ENCODE results near the gene WRAP73. TPM values are rescaled to one million over a fixed set of nuclear protein-coding genes. Genes with fewer than 3 reads are reported as not detected.
A peak's percentile ranks its signal among the peaks of the same experiment; 100 is the strongest.

Gene WRAP73
- polyA plus RNA-seq, 3 donors, result 26.1 to 64.9 (median 33.2) TPM

DNA sequence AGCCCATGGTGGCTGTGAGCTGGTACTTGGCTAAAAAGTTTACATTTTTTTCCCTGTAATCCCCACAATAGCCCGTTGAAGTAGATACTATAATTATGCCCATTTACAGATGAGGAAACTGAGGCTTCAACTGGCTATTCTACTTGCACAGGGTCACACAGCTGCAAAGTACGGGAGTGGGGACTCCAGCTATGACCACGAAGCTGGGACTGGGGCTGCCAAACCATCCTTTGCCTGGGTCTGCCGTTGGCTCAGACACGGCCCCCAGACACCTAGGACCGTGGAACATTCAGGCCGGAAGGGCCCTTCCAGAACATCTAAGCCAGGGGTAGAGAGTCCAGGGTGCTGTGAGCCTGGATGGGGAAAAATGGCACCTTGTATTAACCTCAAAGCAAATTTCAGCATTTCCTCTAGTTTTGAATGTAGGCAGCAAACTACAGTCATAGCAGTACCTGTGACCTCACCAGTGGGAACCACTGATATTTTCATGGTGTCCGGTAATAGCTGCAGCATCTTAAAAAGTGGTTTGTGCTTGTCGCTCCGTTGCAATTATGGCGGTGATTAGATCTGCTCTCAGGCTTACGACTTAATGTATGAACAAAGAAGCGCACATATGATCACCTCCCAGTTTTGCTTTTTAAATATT is 6.7 kb upstream of the WRAP73 start:
- H3K79me2 ChIP-seq (ENCODE audit: insufficient read depth, low read length), result no peaks in the 10 kb centered on the region
- Mint-ChIP-seq H3K9me3 (peaks cover 0 to 4% (median 0%) of the 10 kb centered on the region in 7 donors), H3K27ac (no peak overlapping the region), H3K4me3 (peak overlapping the region in 1 of 2 donors; percentile 32), H3K36me3 (no peaks in the 10 kb centered on the region), H3K27me3 (ENCODE audit: low read depth in 3 of 3) (peaks cover 44 to 71% (median 52%) of the 10 kb centered on the region in 3 donors), H3K4me1 (peaks cover 4% of the 10 kb centered on the region)
- H3K9ac ChIP-seq (ENCODE audit: insufficient read depth, low read length, poor library complexity, severe bottlenecking), result no peak overlapping the region
- H2AFZ ChIP-seq (ENCODE audit: insufficient read depth, low read depth, low read length, poor library complexity, severe bottlenecking), result no peak overlapping the region
- no peak overlapping the region for H3K27ac ChIP-seq (ENCODE audit: low read depth in 1 of 2, low read length in 2 of 2)
- no peak for DNase-seq
- no peak overlapping the region for H3K4me2 ChIP-seq (replicated peaks; ENCODE audit: extremely low read depth, low read length, poor library complexity, severe bottlenecking)
- H3K9me3 ChIP-seq (replicated peaks in 1 of 2; ENCODE audit: control insufficient read depth in 1 of 2, insufficient read depth in 1 of 2, low read length in 2 of 2), result peaks cover 0 to 5% of the 10 kb centered on the region in 2 donors
- 87% methylated on average over 12 of the region's 13 CpGs for WGBS (ENCODE audit: insufficient coverage)
- no peak for TF ChIP-seq CTCF (IDR thresholded peaks at IDR 0.05)
- H4K20me1 ChIP-seq (ENCODE audit: insufficient read depth, low read length), result no peaks in the 10 kb centered on the region
- intact Hi-C loops (cut with micrococcal nuclease), result loop anchor here in 1 of 2 donors (10.0 kb wide), 1 partner anchor 238 kb away; no protein-coding TSS in a partner anchor
- H3K27me3 ChIP-seq (ENCODE audit: control insufficient read depth in 2 of 2, insufficient read depth in 2 of 2, low read length in 2 of 2), result peaks cover 22 to 57% of the 10 kb centered on the region in 2 donors
- no peaks in the 10 kb centered on the region for H3K36me3 ChIP-seq (replicated peaks in 1 of 2; ENCODE audit: control insufficient read depth in 1 of 2, insufficient read depth in 2 of 2, low read length in 2 of 2)
- no peak overlapping the region for H3K4me3 ChIP-seq (replicated peaks in 1 of 3; ENCODE audit: low read depth in 2 of 3, low read length in 3 of 3)
- peaks cover 8 to 17% of the 10 kb centered on the region in 2 donors for H3K4me1 ChIP-seq (ENCODE audit: control insufficient read depth in 1 of 2, insufficient read depth in 2 of 2, low read length in 2 of 2)

- Mint-ChIP-seq H3K9me3 (peaks cover 0 to 15% (median 5%) of the 10 kb centered on the region in 7 donors), H3K27me3 (ENCODE audit: low read depth in 3 of 3) (peaks cover 56 to 84% (median 67%) of the 10 kb centered on the region in 3 donors), H3K4me3 (peak overlapping the region in 1 of 2 donors; percentile 54), H3K4me1 (peaks cover 12% of the 10 kb centered on the region), H3K36me3 (peaks cover 2 to 3% of the 10 kb centered on the region in 2 donors), H3K27ac (no peak overlapping the region)
- DNase-seq, result no peak
- Histone ChIP-seq H3K36me3 (replicated peaks in 1 of 2; ENCODE audit: control insufficient read depth in 1 of 2, insufficient read depth in 2 of 2, low read length in 2 of 2) (no peaks in the 10 kb centered on the region), H3K79me2 (ENCODE audit: insufficient read depth, low read length) (peaks cover 1% of the 10 kb centered on the region), H3K4me2 (replicated peaks; ENCODE audit: extremely low read depth, low read length, poor library complexity, severe bottlenecking) (no peak overlapping the region), H3K4me3 (replicated peaks in 1 of 3; ENCODE audit: low read depth in 2 of 3, low read length in 3 of 3) (no peak overlapping the region), H3K27me3 (ENCODE audit: control insufficient read depth in 2 of 2, insufficient read depth in 2 of 2, low read length in 2 of 2) (peaks cover 36 to 73% of the 10 kb centered on the region in 2 donors), H2AFZ (ENCODE audit: insufficient read depth, low read depth, low read length, poor library complexity, severe bottlenecking) (no peak overlapping the region), H3K9ac (ENCODE audit: insufficient read depth, low read length, poor library complexity, severe bottlenecking) (no peak overlapping the region), H3K4me1 (ENCODE audit: control insufficient read depth in 1 of 2, insufficient read depth in 2 of 2, low read length in 2 of 2) (peaks cover 25 to 32% of the 10 kb centered on the region in 2 donors), H3K9me3 (replicated peaks in 1 of 2; ENCODE audit: control insufficient read depth in 1 of 2, insufficient read depth in 1 of 2, low read length in 2 of 2) (peaks cover 0 to 9% of the 10 kb centered on the region in 2 donors), H4K20me1 (ENCODE audit: insufficient read depth, low read length) (no peaks in the 10 kb centered on the region), H3K27ac (ENCODE audit: low read depth in 1 of 2, low read length in 2 of 2) (no peak overlapping the region)
- 92% methylated on average over 18 of the region's 22 CpGs for WGBS (ENCODE audit: insufficient coverage)
- intact Hi-C loops (cut with micrococcal nuclease), result loop anchor here in 1 of 2 donors (10.0 kb wide), 1 partner anchor 240 kb away; no protein-coding TSS in a partner anchor
- no peak for TF ChIP-seq CTCF (IDR thresholded peaks at IDR 0.05)
Observed at GRCh38 chr1:3654549-3655281, 4.8 kb upstream of the WRAP73 start.

Data from CD14-positive monocyte (primary cell).